ENCODE measurements around the gene CORO2A.
"Not testable (repeated sequence)": the region's sequence is repeated elsewhere in the genome, so short reads cannot be mapped to it uniquely, and the experiment has no call there.

The CORO2A gene

GRCh38 chr9:98187926-98188325 lies 4.5 kb downstream of the CORO2A start:
- DNase-seq, result no peak

- no peak for DNase-seq
Measured at GRCh38 chr9:98186236-98186635, 6.2 kb downstream of the CORO2A start.

DNA sequence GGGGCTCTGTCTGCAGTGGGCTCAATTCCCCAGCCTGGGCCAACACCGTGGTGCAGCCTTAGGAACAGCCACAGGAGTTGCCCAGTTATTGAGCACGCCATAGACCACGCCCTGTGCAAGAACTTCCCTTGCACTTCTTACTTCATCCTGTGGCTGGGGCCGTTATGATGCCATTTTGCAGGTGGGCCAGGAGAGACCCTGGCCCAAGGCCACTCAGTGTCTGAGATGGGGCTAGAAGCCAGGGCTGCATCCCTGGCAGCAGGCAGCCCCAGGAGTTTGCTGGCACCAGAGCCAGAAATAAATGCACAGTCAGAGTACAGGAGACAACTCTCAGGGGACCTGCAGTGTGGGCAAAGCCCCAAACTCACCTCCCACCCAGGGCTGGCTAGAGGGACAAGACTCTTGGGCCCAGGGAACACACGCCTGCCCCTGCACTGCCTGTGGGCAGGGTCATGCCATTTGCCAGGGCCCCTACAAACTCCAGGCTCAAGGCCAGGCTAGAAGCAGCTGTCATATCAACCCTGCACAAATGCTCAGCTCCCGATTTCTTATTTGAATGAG lies 6.7 kb downstream of the CORO2A start:
- no peak for DNase-seq

DNA sequence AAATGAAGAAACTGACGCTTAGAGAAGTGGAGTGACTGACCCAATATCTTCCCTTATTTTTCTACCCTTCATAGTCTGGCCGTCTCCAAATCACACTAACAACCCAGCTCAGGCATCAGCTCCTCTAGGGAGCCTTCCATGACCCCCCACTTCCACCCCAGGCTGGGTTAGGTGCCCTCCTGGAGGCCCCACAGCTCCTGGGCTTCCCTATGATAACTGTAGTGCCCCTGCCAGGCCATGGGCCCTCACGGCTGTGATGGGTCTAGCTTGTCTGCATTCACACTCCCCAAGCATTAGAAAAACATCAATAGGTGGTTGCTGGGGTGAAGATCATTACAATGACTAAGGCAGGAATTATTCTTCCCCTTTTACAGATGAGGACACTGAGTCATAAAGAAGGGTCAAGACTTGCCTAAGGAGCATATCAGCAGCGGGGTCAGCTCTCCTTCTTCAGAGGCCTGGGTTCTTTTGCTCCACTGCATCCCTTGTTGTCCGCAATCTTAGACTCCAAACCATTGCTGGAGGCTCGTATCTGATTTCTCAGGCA lies 7.3 kb downstream of the CORO2A start:
- no peak for DNase-seq

DNA sequence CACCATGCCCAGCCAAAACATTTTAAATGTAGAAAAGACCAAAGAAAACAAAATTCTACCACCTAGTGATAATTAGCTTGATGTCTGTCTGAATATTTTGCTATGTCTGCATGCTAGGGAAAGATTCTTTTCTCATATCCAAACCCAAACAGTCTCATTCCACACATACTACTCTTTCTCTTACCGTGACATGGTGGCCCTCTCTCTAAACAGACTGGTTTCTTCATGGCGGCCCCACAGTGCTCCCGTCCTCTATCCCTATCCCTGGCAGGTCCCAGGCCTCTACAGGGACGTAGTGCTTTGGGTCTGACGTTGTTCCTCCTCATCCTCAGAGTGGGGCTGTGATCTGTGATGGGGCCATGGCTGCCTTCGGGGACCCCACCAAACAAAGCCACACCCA lies 8.1 kb downstream of the CORO2A start:
- DNase-seq, result no peak

DNA sequence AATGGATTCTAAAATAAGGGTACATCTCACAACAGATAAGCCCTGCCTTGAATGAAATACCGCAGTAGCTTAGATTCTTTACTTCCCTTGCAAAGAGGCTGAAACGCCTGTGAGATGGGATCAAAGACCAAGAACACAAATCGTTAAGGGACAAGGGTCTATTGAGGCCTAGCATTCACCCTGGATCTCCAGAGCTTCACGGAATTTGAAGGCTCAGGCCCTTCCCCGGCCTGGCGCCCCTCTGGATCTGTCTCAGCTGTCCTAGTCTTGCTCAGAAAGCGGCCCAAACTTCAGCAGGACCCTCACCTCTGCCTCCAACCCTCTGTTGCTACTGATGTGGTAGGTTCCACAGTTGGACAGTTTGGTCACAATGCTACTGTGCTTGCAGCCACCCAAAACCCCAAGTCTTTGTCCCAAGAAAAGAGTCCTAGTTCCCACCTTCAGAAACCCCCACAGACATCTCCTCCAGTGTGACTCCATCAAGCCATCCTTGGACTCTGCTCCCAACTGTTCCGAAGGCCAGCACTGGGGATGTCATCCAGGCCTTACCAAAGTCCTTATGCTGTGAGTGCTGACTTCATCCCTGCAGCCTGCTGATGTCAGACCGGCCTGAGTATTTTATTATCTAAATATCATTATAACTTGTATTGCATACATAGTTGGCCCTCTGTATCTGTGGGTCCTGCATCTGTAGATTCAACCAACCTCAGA lies 9.4 kb downstream of the CORO2A start:
- no peak for DNase-seq

DNA sequence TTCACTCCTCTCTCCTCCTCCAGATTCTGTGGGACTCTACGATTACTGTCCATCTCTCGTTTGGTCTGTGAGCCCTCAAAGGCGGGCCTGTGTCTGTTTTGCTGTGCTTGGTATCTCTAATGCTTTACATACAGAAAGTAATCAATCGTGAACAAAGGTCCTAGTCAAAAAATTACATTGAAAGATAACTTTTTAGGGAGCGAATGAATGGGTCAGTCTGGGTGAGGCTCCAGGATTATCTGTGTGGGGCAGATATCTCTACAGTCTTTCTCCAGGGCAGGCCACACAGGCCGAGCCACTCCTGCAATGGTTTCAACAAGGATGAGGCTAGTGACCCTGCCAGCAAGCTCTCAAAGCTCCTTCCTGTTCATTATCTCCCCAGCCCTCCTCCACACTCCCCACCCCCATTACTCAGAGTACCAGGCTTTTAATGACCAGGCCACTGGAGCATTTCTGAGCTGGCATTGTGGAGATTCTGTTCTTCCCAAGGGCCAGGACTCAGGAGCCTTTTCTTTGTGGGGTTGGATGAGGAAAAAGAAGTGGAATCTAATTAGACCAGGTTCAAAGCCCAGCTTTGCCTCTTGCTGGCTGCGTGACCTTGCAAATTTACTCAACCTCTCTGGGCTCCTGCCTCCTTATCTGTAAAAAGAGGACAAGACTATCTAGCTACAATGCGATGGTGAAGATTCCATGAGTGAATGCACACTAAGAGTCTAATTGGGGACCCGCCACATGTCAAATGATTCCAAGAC lies 10.2 kb downstream of the CORO2A start:
- no peak for DNase-seq

DNA sequence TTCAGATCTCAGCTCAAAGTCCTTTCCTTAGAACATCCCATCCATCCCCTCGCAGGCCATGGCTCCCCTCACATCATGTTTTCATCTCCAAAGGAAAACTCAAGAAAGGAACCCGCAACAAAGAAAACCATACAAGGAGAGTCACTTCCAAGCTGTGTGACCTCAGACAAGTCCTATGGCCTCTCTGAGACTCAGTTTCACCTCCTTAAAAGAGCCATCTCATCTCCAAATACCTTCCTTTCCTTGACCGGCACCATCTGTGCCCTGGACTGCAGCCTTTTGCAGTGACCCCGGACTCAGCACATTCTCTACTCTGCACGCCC lies 10.7 kb downstream of the CORO2A start:
- no peak for DNase-seq

- no peak for DNase-seq
Measured at GRCh38 chr9:98180996-98181395, 11.4 kb downstream of the CORO2A start.

- no peak for DNase-seq
Measured at GRCh38 chr9:98178874-98179850, 13.3 kb downstream of the CORO2A start.

- DNase-seq, result peak; percentile 27
Measured at GRCh38 chr9:98176391-98177259, 15.8 kb downstream of the CORO2A start.

DNA sequence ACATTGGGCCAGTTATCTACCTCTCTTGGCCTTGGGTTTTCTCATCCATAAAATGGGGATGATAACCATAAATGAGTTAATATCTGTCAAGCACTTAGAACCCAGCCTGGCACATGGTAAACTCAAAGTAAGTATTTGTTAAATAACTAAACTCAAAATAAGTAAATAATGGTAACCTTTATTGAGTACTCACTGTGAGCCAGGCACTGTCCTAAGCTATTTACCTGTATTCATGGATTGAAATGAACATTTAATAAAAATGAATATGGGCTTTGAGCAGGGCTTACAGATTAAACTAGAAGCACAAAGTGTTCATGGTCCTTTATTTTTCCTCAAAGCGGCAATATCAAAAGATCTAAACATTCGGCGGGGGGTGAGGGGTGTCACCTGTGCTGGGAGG lies 16.7 kb downstream of the CORO2A start:
- DNase-seq, result no peak

DNA sequence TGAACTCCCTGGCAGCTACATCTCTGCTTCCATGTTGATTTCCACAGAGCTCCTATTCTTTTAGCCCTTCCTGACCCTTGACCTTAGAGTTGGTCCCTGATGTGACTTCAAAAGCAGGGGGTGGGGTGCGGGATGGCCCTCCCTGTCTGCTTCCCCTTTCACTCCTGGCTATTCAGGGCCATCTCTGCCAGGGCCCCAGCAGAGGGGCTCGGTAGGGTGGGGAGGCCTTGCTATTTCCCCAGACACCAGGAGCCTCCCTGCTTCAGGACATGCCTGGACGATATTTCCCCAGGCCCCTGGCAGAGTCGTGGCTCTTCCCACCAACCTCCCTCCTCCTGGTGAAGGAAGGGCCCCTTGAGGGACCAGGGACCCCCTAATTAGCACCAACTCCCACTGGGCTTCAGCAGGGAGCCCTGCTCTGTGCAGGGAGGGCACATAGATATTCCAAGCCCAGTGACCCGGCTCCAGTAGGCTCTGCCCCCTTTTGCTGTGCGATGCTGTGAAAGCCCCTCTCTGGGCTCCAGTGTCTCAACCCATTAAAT lies 17.3 kb downstream of the CORO2A start:
- DNase-seq, result no peak

GRCh38 chr9:98174502-98174918 lies 17.9 kb downstream of the CORO2A start:
- not testable (repeated sequence) for DNase-seq

DNA sequence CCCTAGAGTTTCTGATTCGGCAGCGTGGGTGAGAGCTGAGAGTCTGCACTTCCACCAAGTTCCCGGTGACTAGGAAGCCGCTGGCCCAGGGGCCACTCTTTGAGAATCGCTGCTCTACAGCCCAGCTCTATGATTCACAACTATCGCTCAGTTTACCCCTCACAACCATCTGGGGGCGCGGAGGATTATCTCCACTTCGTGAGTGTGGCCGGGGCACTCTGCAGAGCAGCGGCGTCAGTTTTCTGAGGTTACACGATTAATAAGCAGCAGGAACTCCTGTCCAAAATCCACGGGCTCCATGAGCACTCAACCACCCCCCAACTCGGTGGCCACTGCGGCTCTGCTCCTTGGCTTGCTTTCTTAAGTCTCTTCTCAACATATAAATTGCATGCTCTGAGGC lies 19.3 kb downstream of the CORO2A start:
- no peak for DNase-seq

- DNase-seq, result no peak
Measured at GRCh38 chr9:98172604-98173003, 19.8 kb downstream of the CORO2A start.

- DNase-seq, result no peak
Measured at GRCh38 chr9:98171176-98171925, 21.1 kb downstream of the CORO2A start.

GRCh38 chr9:98168941-98169488 lies 23.4 kb downstream of the CORO2A start:
- DNase-seq, result no peak

DNA sequence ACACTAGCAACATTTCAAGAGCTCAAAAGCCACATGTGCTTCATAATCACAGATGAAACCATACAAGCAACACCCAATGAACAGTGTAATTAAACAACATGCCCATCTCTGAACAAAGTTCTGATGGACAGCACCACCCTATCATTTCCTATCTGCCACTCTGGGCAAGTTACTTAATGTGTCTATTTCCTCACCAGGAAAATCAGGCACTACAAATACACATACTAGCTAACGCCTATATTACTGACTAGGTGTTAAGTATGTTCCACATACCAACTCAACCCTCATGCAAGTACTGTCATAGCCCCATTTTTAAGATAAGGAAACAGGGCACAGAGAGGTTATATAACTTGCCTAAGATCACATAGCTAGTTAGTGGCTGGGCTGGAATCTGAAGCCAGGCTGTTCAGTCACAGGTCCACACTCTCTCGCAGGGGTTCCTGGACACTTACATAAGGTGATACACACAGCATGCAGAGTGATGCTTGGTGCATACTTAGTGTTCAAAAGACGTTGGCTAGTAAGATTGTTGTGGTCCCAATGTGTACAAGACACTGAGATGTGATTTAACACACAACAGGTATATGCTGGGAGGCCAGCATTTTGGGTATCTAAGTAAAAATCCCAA lies 24.2 kb downstream of the CORO2A start:
- no peak for DNase-seq

DNA sequence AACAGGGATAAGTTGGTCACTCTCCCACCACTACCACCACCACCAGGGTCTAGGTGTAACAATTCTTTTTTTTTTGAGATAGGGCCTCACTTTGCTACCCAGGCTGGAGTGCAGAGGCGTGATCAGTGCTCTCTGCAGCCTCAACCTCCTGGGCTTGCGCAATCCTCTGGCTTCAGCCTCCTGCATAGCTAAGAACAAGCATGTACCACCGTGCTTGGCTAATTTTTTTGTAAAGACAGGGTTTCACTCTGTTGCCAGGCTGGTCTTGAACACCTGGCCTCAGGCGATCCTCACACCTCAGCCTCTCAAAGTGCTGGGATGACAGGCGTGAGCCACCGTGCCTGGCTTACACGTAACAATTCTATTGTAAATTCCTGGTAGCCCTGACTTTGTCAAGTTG lies 27.5 kb downstream of the CORO2A start:
- DNase-seq, result no peak

Measured in inflammatory macrophage treated with lipopolysaccharide for 4 hours (primary cell).